OCI-LY7 (cell line): ENCODE data around the gene LRFN5.

Source experiments
- EZH2phosphoT487 ChIP-seq: fragments of 200-600 bp; sonication (generic); IDR thresholded peaks from 2 replicates; pipeline ENCODE4 v1.6.1; 2018; ENCODE audit warnings: low read depth, borderline replicate concordance, mild to moderate bottlenecking, mixed run types, antibody characterized with exemption, low read length, moderate library complexity, mixed read lengths
- TF ChIP-seq, protein P1 (sequence below): fragments of 200-600 bp; sonication (generic); conservative IDR thresholded peaks from 2 replicates; pipeline ENCODE4 v1.5.1; 2014; ENCODE audit warnings: mild to moderate bottlenecking, antibody characterized with exemption, low read length, moderate library complexity, mixed read lengths

- TF ChIP-seq, protein P1, sequence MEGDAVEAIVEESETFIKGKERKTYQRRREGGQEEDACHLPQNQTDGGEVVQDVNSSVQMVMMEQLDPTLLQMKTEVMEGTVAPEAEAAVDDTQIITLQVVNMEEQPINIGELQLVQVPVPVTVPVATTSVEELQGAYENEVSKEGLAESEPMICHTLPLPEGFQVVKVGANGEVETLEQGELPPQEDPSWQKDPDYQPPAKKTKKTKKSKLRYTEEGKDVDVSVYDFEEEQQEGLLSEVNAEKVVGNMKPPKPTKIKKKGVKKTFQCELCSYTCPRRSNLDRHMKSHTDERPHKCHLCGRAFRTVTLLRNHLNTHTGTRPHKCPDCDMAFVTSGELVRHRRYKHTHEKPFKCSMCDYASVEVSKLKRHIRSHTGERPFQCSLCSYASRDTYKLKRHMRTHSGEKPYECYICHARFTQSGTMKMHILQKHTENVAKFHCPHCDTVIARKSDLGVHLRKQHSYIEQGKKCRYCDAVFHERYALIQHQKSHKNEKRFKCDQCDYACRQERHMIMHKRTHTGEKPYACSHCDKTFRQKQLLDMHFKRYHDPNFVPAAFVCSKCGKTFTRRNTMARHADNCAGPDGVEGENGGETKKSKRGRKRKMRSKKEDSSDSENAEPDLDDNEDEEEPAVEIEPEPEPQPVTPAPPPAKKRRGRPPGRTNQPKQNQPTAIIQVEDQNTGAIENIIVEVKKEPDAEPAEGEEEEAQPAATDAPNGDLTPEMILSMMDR: no peak
- no peak for TF ChIP-seq EZH2phosphoT487
Observed at GRCh38 chr14:41568979-41569378, 37.7 kb upstream of the LRFN5 start.
